LNCAP (cell line): ENCODE data around the gene KCTD17.

Experiments
- TF ChIP-seq, protein P1 (sequence below): fragments of 450-650 bp; IDR thresholded peaks from 2 replicates; pipeline ENCODE4 v1.5.1; 2017; ENCODE audit warnings: mild to moderate bottlenecking

Gene KCTD17

DNA sequence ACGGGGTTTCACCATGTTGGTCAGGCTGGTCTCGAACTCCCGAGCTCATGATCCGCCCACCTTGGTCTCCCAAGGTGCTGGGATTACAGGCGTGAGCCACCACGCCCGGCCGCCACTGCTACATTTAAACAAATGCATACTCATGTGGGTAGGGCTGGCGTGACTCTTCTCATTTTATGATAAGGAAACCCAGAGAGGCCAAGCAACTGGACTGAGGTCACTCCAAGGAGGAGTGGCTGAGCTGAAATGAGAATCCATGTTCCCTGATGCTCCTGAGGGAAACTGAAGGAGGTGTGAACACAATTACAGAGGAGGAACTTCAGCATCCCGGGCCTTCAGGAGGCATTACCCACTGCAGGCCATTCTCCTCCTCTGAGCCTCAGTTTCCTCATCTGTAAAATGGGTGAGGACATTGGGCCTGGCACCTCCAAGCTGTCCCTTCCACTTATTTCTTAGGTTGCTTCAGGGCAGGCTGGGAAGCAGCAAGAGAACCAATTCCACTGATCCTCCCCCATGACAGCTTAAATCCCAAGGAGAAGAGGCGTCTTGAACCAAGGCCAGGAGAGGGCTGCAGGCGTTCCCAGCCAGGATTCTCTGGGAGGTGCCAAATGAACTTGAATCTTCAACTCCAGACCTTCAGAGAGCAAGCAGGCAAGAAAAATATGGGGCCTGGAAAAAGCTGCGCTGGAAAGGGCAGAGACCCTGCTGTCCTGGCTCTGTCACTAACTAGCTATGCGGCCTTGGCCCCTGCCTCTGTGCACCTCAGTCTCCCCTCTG, 35.2 kb upstream of the KCTD17 start:
- TF ChIP-seq, protein P1, sequence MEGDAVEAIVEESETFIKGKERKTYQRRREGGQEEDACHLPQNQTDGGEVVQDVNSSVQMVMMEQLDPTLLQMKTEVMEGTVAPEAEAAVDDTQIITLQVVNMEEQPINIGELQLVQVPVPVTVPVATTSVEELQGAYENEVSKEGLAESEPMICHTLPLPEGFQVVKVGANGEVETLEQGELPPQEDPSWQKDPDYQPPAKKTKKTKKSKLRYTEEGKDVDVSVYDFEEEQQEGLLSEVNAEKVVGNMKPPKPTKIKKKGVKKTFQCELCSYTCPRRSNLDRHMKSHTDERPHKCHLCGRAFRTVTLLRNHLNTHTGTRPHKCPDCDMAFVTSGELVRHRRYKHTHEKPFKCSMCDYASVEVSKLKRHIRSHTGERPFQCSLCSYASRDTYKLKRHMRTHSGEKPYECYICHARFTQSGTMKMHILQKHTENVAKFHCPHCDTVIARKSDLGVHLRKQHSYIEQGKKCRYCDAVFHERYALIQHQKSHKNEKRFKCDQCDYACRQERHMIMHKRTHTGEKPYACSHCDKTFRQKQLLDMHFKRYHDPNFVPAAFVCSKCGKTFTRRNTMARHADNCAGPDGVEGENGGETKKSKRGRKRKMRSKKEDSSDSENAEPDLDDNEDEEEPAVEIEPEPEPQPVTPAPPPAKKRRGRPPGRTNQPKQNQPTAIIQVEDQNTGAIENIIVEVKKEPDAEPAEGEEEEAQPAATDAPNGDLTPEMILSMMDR = no peak

DNA sequence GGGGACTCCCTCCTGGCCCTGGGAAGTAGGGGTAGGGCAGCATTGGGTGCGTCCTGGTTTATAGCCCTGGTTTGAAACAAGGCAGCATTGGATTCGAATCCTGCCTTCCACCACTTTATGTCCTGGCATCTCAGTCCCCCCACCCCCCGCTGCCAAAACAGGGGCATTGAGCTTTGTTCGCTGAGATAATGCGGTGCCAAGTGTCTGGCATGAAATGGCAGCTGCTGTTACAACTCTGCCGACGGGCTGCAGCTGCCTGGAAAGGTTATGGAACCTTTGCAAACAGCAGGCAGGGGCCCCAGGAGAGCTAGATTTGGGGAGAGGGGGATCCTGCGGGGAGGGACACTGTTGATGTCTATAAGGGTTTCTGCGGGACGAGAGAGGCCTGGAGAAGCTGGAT, 34.2 kb upstream of the KCTD17 start:
- TF ChIP-seq, protein P1 = no peak

DNA sequence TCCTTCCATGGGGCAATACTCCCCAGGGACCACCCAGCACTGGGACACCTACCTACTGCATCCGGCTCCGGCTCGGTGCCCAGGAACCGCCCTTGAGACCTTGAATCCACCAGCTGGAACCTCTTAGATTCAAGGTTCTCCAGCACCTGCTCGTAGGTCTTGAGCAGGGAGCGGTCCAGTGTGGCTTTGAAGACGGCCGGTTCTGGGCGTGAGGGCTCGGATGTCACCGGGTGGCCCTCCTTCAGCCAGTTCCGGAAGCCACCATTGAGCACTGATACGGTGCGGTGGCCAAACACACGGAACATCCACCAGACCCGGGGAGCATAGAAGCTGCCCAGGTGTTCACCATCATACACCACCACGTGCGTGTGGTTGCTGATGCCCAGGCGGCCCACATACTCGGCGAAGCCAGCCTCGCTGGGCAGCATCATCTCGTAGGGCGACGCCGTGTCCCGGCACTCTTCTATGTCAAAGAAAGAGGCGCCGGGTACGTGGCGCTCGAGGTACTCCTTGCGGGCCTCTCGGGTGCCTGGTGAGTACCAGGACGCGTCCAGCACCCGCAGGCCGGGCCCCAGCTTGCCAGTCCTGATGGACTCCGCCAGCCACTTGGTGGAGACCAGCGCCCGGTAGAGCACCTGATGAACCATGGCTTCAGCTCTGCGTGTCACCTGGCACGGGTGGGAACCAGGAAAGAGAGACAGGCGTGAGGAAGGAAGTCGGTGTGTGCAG, 33.3 kb upstream of the KCTD17 start:
- TF ChIP-seq, protein P1 = no peak

DNA sequence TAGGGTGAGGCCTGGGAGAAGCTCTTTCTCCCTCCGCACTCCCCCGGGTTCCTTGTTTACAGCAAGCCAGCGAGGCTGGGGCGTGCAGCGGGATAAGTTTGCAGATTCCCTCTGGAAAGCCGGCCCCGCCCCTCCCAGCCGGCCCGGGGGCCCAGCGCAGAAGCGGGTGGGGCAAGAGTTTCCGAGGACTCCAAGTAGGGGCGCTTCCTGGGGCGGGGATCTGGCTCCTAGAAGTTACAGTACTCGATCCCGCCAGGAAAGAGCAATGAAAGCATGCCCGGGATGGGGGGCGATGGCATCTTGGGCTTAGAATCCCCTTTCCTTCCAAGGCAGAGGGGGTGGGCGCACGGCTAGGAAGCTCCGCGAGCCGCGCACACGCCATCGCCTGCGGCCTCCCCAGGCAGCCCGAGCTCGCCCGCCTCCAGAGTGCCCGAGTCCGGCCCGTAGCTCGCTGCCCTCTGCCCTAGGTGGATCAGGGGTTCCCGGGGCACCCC, 32.7 kb upstream of the KCTD17 start:
- TF ChIP-seq, protein P1 = no peak

DNA sequence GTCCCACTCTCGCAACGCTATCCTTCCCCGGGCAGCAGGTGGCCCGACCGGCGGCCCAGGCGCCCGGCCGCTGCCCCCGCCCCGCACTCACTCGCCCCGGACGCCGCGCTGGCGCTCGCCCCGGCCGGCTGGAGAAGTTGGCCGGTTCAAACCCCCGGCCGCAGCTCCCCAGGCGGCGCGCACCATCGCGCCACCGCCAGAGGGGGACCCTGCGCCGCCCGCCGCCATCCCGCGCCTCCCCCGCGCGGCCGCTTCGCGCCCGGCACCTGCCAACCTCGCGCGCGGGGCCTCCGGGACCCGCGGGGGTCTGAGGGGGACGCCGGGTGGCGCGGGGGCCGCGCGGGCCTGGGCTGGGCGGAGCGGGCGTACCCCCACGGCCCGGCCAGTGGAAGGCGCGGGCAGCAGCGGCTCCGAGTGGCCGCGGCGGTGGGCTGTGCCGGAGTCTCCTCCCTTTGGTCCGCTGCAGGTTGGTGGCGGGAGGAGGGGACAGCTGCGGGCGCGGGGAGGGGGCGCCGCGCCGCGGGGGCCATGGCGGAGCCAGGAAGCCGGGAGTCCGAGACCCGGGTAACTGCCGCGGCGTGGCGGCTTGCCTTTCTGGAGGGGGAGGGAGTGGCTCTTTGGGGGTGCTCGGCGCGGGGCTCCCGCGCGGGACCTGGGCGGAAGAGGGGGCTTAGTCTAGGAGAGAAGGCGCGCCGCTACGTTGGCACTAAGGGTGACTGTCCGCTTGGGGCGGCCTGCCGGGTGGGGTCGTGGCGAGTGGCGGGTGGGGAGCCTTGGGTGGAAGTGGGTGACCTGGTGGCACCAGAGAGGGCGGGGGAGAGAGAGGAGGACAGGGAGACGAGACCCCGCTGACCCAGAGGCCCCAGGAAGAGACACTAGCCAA, 32.0 kb upstream of the KCTD17 start, which contains the start of the genes MPST and TST:
TSS of gene MPST (plus strand) at position 434 of the 883 bp plus-strand sequence. CDS start at position 529, 95 bp downstream.
TSS of gene TST (minus strand) at position 139 of the 883 bp plus-strand sequence. CDS start 715 bp downstream, outside the sequence.
- TF ChIP-seq, protein P1 = no peak

DNA sequence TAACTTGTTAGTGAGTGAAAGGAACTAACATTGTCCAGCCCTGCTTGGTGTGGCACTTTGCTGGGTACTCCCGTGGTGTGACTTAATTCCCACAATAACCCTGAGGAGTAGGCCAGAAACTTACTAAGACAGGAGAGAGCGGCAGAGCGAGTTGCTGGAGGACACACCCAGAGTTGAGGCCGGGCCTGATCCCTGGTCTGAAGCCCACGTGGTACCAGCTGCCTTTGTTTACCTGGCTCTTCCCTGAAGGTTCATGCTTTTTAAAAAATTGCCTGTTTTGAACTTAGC, 31.4 kb upstream of the KCTD17 start:
- TF ChIP-seq, protein P1 = no peak

DNA sequence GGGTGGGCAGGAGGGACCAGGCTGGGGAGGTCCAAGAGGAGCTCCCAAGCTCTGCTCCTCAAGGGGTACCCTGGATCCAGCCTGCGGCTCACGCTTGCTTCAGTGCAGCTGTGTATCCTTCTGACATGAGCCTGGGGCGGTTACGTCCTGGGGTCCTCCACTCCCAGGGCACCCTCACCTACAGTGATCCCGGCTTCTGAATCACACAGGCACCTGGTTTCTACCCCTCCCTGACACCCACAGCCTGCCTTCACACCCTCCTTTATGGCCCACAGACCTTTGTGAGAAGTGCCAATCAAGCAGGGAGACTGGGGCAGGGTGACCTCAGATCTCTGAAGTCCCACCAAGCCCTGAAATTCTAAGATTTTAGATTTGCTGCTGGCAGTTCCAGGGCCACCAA, 30.5 kb upstream of the KCTD17 start:
- TF ChIP-seq, protein P1 = no peak
